HL-60/S4 treated with retinoic acid at 250 ng/mL for 4 days and 3 days (cell line): ENCODE measurements around the gene AGER.
"Not testable (repeated sequence)": the region's sequence is repeated elsewhere in the genome, so short reads cannot be mapped to it uniquely, and the experiment has no call there.

ENCODE experiments used
- in situ Hi-C: fragments of 300-500 bp; cut with MboI; formaldehyde crosslinking; loops from 2 replicates; pipeline ENCODE4 v1.7.0; 2022; ENCODE audit warnings: low sequenced_read_pairs

AGER gene

DNA sequence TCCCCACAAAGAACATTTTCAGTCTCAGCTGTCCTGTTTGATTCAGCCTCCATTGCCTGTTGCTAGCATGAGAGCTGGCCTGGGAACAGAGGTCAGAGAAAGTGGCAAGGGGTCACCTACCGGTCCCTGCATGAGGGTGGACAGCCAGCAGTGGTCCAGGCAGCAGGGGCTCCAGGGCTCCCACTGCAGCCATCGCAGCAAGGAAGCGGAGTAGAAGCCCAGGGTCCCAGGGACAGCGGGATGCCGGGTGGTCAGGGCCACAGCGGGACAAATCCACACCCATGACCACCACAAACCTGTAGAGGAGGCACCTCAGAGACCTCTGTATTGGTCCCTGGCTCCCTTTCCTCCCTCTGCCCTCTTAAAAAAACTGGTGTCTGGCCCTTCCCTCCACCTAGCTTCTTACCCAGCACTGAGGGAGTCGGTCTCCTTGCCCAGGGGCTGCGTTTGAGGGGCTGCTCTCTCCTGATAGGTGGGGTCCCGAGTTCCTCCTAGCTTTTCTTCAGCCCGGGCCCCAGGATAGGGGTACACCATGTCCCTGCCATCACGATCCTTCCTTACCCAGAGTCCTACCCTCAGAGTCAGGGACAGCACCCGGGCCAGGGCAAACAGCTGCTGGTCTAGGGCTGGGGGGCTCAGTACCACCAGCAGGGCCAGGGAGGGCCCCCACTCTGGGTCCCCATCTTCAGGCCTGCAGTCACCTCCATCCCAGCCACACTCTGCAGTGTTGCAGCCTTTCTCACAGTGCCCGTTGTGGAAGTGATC lies 16.8 kb upstream of the AGER start:
- in situ Hi-C loops: no loop called here

DNA sequence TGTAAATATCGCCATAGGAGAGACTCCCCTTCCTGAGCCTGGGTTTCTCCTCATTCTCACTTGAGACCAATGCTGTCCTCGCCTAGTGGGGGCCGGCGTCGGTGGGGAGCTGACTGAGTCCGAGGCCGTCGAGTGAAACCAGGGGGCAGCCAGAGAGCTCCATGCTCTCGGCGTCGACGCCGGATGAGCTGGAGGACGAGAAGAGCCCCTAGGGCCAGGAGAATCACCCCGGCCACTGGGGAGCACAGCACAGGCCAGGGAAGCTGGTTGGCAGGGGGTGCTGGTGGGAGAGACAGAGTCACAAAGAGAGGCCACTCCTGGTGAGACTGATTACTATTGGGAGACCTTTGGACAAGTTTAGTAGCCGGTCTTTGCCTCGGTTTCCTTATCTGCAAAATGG lies 14.8 kb upstream of the AGER start:
- in situ Hi-C loops: no loop called here

DNA sequence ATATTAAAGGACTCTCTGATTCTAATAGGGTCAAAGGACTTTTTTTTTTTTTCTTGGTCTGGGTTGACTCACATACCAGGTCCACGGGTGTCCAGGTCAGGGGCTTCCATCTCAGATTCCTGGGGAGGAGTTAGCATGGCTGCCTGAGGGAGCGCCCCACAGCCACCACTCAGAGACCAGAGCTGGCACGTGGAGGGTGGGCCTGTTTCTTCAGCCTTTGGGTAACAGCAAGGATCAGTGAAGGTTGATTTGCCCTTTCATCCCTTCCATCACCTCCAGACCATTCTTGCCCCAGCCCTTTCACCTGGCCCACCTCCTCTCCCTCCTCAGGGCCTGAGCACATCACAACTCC lies 14.3 kb upstream of the AGER start:
- in situ Hi-C loops: no loop called here

DNA sequence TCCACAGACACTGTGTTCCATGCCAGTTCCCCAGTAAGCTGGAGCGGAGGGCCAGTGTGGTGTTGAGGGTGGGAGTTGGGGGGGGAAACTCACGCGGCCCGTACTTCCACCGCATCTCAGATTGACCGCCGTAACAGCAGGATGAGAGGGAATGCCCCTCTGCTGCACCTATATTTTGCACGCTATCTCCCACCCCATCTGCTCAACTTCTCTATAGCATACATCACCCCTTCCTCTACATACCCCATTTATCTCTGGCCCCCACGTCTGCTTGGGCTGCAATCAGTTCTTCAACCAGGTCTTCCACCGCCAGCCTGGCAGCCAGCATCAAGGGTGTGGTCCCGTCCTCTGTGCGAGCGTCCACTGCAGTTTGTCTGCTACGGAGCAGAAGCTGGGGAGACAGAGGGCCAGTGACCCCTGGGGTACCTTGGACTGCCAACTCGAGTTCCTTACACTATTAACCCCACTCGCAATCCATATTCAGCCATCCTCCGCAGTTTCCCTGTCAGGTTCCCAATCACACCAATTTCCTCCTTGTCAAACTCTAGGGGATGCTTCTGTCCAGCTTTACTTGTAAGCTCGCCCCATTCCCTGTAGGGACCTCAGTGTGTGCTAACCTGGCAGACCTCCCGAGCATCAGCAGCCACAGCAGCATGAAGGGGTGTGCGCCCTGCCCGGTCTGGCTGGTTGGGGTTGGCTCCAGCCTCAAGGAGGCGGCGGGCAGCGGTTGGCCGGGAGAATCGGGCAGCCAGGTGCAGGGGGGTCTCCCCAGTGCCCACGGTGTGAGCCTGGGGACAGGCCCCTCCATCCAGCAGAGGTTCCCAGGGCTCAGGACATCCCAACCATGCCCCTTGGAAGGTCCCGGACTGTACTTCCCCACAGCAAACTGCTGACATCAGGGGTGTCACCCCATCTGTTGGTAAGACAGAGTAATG lies 12.9 kb upstream of the AGER start:
- in situ Hi-C loops: no loop called here

DNA sequence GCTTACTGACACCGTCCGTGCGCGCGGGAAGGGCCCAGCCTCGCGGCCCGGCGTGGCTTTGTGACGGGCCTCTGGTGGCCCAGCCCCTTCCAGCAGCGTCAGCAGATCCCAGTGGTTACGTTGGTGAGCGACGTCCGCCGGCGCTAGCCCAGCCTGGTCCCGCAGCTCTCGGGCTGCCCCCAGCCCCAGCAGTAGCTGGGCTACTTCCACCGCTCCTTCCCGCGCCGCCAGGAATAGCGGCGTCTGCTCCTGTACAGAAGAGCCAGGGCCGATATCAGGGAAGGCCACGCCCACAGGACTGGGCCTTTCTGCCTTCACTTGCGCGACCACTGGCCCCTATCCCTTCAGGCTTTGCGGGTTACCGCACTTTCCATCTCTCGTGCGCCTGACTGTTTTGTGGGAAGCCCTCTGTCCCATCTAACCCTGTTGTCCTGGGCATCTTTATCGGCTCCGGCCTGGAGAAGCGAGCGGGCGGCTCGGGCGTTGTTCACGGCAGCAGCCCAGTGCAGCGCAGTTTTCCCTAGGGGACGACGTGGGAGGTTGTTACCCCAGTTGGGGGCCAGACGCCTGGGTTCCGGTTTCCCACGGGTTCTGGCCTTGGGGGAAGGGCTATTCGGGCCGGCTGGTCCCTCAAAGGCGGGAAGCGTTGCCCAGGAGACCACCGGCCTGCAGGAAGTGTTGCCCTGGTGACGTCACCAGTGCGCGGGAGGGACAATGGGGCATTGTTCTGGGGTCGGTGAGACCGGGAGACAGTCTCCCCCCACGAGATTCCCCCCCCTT lies 12.0 kb upstream of the AGER start:
- in situ Hi-C loops: no loop called here

DNA sequence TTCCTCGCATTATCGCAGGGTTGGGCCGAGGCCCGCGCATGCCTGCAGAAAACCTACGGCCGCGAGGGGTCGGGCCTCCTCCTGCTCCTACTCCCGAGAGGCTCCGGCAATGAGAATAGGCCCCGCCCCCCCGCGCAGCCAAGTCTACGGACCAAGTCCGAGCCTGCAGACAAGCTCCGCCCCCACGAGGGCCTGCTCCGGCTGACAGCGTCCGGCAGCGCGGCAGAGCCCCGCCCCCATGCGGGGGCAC lies 11.5 kb upstream of the AGER start:
- in situ Hi-C loops: no loop called here

DNA sequence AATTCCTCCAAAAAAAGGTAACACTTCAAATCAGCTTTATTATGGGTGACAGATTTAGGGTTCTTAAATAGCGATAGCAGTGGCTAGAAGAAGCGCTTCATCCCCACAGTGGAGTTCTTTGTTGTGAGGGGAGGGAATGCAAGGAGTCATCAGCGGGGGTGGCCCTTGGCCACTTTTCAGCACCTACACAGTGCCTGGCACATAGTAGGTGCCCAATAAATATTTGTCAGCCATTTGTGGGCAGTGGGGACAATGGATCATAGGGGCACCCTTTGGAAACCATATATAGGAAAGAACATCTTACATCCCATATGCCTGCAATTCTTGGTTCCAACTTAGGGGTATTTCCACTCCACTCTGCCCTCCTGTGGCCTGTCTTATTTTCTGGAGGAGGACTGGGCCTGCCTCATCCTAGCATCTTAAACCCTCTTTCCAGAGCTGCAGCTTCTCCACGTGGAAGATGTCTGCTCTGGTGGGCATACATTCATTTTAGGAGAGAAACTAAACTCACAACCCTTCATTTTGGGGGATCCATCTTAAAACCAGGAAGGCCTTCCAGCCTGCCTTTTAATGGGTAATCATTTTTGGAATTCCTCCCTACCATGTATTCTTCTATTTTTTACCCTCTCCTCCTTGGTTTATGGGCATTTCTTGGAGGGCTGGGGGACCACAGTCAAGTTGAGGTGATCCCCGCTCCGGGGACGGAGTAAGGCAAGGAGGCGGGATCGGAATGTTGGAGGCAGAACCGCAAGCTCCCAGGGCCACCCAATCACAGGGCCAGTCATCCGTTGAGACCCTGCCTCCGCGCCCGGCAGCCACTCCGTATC lies 11.0 kb upstream of the AGER start:
- in situ Hi-C loops: no loop called here

DNA sequence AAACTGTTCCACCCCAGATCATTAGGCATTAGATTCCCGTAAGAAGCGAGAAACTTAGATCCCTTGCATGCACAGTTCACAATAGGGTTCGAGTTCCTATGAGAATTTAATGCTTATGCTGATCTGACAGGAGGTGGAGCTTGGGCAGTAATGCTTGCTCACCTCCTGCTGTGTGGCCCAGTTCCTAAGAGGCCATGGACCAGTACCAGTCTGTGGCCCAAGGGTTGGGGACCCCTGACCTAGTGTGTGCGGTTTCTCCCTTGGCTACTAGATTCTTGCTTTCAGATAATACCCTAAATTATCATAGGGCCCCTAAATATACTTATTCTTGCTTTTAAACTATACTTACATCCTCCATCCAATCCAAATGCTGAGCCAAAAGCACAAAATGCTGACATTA lies 10.3 kb upstream of the AGER start:
- in situ Hi-C loops: no loop called here

DNA sequence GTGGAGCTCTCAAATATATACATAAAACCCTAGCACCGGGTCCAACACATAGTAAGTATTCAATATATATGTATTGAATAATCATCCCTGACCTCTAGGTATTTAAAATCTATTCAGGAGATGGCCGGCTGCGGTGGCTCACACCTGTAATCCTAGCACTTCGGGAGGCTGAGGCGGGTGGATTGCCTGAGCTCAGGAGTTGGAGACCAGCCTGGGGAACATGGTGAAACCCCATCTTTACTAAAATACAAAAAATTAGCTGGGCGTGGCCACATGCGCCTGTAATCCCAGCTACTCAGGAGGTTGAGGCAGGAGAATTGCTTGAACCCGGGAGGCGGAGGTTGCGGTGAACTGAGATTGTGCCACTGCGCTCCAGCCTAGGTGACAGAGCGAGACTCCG lies 9.0 kb upstream of the AGER start:
- in situ Hi-C loops: not testable (repeated sequence)

DNA sequence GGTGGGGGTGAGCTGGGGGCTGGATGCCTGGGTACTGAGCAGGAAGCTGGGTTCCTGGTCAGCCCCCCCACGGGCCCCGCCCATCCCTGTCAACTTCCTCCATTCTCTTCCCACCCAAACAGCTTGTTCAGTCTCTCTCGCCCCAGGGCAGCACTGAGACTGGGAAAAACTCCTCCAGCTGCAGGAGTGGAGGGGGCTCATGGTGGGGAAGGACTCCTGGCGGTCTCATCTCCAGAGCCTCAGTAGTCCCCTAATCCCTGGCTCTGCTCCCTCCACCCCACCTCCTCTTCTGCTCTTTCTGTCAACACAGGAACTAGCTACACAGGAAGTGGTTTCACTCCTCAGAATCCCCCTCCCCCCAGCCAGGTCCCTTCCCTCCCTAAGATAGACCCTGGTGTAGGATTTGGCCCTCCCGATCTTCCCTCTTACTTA lies 8.6 kb upstream of the AGER start, which contains the start of gene GPSM3:
Gene GPSM3 (minus strand): TSS at position 36 of the 432 bp plus-strand sequence. CDS start 130 bp downstream, outside the sequence.
- in situ Hi-C loops: no loop called here

DNA sequence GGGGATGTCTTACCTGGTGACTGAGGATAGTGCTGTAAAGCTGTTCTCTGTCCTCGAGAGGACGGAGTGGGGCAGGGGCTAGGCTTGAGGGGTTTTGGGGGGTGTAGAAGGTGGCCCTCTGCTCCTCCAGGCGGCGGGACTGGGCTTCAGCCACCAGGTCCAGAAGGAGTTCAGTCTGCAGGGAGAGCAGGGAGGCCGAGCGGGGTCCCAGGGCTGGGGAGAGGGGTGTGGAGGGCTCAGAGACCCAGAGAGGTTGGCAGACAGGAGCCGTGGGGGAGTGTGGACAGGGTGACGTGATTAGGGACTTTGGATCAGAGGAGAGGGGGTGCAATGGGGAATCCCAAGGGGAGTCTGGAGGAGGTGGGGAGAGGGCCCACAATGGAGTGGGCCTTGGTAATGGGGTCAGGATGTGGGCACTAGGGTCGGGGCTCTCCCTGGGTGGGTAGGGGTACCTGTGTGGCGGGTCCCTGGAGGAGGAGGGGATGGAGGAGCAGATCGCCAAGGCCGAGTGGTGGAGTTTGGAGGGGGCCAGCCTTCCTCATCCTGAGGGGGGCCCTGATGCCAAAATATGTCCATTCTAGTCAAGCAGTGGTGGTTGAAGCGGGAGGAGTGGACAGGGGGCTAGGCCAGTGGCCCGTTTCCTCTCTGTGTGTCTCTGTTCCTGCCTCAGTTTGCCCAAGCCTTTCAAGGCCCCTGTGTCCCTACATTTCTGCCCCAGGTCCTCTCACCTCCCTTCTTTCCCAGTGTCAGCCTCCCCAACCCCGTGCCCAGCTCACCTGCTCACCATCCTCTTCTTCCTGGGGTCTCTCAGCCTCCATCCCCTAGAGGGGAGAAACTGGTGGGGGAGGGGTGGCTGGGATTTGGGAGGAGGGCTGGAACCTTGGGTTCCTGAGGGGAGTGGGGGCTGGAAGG lies 7.9 kb upstream of the AGER start:
- in situ Hi-C loops: no loop called here

DNA sequence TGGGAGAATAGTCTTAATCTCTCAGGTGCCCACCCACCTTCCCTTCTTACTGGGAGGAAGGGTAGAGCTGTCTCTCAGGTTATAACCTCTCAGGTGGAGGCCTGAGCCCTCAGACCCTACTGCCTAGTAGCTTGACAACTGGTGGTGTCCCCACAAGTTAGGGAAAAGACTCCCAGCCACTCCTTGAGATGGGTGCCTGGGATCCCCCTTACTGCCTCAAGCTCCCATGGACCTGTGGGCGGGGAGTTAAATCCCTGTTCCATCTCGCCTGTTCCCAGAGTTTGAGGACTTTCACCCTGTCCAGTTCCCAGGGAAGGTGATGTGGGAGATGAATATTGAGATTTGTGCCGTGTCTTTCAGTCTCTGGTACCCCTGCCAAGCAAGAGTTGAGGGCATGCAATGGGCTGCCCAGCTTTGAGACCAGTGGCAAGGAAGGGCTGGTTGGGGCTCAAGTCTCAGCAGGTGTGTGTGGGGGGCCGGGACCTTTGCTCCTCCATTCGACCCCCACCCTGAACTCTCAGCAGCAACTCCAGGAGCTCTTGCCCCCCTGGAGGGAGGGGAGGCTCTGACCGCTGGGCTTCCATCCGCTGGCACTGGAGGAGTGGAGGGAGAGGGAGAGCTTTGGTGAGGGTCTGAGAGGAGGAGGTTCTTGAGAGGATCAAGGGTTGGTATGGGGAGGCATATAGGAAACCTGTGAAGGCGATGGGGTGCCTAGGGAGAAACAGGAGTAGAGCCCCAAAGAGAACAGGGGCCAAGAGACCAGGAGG lies 7.0 kb upstream of the AGER start:
- in situ Hi-C loops: no loop called here

DNA sequence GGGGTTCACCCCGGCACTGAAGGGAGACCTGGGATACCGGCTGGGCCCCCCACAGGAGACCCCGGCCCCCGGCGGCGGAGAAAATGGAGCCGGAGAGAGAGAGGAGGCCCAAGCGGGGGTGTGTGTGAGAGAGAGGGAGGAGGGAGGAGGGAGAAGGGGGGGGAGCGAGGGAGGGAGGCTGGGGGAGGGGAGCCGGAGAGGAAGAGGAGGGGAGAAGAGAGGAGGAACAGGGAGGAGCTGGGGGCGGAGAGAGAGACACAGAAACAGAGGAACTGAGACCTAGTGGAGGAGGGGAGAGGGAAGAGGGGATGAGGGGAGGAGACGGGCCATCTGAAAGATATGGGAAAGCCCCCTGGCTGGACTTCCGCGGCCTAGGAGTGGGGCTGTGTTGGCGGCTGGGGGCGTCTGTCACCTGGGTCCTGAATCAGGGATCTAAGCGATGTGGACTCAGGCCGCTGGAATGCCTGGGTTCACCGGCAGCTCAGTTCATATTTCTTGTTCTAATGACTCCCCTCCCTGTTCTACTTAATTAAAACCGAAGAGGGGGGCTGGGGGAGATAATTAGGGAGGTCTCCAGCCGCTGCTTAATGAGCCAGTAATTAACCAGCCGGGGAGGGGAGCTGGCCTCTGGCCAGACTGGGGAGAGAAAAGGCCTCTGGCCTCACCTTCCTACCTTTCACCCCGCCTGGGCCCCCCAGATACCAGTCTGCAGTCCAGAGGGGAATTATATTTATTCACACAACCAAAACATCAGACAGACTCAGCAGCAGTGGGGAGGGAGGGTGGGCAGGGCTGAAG lies 6.2 kb upstream of the AGER start, which contains the start of gene PBX2:
Gene PBX2 (minus strand): TSS at position 149 of the 798 bp plus-strand sequence. CDS start 287 bp downstream, outside the sequence.
- in situ Hi-C loops: no loop called here

DNA sequence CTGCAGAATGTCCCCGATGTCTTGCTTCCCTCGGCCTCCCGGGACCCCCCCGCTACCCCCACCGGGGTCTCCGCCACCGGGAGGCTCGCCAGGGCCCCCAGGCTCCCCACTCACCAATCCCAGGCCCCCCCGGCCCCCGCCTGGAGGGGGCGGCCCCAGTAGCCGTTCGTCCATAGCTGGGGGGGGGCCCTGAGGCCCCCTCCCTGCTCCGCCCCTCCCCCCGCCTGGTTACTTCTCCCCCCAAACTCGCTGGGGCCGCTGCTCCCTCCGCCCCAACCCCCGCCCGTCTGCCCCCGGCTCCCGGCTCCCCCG lies 5.6 kb upstream of the AGER start:
- in situ Hi-C loops: no loop called here

DNA sequence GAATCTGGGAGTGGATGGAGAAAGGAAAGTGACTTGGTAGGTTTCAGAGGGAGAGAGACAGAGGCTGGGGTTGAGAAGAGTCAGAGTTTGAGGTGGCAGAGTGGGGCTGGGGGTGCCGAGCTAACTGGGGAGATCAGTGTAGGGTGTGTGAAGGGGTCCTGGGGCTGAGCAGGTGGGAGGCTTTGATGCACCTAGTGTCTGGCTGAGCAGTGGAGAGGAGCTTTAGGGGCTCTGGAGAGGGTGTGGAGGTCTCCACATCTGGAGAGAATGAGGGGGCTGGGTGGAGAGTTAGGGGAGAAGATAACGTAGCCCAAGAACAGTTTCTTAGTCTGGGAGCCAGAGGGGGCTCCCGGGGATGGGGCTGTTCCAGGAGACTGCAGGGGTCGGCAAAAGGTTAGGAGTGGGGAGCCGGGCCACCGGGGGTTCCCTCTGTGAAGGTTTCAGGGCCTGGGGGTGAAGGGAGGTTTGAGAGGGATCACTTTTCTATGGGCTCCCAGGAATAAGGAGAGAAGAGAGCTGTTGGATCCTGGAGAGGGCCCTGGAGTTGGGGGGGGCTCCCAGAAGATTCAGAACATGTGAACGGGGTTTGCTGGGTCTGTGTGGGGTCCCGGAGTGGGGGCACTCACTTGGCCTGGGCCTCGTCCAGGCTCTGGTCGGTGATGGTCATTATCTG lies 5.2 kb upstream of the AGER start:
- in situ Hi-C loops: no loop called here

DNA sequence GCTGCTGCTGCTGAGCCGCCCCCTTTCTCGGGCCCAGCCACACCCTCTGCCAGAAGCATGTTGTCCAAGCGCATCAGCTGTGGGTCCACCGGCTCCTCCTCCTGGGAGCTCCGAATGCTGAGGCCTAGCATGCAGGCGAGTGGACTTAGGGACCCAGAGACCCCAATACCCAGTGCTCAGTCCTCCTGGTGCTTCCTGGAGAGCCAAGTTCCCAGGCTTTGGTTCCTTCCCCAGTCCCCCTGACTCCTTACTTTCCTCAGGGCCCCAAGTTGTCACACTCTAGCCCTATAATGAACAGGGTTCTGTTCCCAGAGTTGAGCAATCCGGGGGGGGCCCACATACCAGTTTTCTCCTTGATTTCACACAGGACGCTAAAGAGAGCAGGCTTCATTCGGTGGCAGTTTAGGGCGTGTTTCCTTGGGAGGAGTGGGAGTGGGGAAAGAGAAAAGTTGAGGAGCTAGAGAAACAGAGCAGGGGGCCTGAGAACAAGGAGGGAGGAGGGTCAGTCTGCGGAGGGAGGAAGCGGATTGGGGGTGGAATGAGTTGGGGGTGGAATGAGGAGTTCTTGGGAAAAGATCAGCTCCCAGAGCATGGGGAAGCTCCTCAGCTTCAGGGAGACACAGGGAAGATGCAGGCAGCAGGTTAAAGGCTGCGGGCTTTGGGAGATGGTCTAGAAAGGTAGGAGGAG lies 4.5 kb upstream of the AGER start:
- in situ Hi-C loops: no loop called here
